T-helper 22 cell (primary cell): ENCODE data around the gene CDHR5.
A peak's percentile ranks its signal among the peaks of the same experiment; 100 is the strongest.

Experiments
- DNase-seq: peaks from one replicate; pipeline ENCODE4 v3.0.0-alpha.2; 2020; ENCODE audit warnings: low read depth

CDHR5 gene

DNA sequence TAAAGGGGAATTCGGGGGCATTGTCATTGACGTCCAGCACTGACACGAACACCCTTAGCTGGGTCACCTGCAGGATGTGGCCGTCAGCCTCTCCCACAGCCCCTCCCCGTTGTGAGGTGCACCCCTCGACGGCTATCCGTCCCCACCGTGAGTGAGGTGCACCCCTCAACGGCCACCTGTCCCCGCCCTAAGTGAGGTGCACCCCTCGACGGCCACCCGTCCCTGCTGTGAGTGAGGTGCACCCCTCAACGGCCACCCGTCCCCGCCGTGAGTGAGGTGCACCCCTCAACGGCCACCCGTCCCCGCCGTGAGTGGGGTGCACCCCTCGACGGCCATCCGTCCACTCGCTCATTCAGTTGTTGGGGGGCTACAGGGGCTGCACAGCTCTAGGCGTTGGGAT is 2.9 kb downstream of the CDHR5 start:
- DNase-seq = no peak

DNA sequence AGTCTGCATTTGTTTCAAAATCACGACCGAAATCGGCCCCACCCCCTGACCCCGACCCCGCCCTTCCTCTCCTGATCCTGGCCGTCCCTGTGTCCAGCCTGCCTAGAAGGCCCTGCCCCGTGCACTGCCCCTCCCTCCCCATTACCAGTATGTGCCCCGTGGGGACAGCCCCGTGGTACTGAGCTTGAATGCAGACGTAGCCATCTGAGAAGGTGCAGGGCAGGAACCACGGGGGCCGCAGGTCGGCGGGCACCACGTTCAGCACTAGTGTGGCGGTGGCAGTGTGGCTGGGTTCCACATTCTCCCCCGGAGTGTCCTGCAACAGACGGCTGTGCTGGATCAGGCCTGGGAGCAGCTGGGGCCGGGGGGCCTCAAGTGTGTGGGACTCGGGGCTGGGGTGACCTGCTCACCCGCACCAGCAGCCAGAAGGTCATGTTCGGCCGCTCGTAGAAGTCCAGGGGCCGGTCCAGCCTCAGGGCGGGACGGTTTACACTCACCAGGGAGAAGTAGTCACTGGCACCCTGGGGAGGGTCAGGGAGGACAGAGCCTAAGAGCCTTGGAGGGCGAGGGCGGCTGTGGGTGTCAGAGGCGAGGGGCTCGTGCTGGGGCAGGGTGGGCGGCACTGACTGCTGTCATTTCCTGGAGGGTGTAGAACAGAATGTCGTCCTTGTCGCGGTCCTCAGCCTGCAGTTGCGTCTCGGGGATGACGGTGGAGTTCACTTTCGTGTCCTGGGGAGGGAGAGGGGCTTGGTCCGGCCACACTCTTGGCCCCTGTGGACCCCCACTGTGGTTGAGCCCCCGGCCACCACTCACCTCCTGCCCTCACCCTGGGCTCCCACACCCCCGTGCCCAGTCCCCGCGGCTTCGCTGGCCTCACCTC is 3.6 kb downstream of the CDHR5 start:
- DNase-seq = no peak

DNA sequence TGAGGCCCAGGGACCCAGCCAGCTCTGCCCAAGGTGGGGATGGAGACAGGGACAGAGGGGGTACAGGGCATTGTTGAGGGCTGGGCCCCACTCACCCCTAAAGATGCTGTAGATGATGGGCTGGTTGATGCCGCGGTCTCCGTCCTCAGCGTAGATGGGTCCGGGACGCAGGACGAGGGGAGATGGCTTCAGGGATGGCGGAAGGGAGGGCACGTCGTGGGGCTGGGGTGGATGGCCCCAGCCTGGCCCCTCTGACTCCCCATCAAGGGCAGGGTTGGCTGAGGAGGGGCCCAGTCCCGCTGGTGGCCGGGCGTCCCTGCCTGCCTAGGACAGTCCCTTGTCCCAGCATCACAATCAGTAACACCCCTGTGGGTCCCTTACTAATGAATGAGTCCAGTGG is 4.6 kb downstream of the CDHR5 start:
- no peak for DNase-seq

DNA sequence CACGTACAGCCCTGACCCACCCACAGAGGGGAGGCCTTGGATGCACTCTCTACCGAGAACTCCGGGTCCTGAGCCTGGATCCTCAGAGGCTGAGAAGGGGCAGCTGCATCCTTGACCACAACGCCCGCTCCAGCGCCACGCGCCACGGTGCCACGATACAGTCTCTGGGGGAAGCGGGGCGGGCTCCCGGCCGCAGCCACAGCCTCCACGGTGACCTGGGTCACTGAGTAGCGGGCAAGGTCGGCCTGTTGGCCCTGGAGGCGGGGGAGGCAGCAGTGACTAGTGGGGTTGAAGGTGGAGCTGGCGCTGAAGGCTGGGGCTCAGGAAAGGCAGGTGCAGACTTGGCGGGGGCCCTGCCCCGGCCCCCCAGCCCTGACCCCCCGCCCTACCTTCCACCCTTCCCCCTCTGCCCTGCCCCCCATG is 5.1 kb downstream of the CDHR5 start:
- DNase-seq = no peak

DNA sequence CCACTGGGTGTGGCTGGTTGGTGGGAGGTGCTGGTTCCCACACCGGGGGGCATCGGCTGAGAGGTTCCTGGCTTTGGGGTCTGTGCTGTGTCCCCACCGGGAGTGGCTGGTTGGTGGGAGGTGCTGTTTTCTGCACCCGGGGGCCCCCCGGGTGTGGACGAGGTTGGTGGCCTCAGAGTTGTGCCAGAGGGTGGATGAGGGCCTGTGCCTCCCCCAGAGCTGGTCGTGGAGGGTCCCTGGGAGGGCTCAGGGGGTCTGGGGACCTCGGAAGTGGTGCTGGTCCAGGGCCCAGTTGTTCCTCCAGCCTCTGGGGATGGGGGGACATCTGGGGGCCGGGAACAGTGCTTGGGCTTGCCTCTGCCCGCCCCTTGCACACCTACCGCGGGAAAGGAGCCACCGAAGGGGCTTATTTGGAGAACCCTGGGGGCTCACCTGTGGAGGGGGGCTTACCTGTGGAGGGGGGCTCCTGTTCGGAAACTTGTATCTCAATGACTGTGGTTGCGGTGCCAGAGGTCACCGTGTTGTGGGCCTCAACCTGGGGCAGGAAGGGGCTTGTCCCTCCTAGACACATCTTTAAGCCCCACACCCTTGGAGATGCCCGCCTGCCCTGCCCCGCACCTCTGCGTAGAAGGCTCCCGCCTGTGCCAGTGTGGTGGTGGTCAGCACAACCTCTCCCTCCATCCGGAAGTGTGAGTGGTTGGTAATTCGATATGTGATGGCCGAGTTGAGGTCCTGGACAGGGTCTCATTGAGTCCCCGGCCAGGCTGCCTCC is 5.7 kb downstream of the CDHR5 start:
- no peak for DNase-seq

DNA sequence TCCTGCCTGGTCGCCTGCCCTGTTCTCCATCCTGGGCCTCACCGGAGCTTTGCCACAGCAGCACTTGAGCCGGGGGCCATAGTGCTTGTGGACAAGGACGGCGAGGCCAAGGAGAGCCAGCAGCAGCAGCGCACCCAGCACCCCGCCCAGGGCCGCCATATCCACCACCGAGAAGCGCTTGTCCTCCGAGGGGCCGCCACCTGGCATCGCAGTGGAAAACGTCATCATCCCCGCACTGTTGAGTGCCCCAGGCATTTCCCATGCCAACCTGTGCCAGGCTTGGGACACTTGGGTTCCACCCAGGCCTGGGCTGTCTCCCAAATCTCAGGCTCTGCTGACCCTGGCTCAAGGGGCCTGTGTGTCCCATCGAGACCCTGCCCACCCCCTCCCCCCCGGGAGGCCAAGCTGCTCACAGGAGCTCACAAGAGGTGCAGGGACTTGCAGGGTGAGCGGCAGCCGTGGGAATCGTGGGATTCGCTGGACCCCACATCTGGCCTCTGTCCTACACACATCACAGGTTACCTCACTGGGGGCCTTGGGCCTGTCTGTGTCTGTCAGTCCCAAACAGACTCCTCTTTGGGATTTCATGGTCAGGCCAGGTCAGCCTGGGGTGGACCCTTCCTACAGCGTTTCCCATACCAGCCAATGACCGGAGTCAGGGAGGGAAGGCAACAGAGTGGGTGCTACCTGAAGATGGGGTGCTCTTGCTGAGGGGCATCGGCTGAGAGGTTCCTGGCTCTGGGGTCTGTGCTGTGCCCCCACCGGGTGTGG is 6.7 kb downstream of the CDHR5 start:
- DNase-seq = no peak

DNA sequence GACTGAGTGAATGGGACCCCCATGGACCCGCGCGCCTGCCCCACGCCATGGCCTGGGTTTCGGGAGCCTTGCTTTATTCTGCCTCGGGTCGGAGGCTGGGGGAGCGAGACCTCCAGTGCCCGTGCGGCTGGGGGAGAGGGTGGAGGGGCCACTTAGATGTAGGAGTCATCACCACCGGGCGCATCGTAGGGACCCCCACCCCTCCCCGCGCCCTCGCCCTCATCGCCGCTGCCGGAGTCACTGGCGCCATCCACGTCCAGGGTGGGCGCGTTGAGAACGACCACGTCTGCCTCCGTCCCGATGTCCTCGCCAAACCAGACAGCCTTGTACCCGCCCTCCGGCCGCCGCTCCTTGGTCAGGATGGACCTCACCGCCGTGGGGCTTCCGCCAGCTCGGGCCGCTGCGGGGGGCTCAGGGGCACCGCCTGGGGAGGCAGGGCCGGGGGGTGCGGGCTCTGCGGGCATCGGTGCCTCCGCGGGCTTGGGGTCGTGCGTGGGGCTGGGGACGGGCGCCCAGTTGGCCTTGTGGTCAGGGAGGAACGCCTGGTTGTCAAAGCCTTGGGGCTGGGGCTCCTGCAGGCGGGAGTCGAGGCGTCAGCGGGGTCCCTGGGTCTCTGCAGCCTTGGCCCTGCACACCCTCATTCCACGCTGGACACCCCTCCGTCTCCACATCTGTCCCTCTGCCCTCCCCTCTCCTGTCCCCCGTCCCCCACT is 7.4 kb downstream of the CDHR5 start:
- DNase-seq = no peak

DNA sequence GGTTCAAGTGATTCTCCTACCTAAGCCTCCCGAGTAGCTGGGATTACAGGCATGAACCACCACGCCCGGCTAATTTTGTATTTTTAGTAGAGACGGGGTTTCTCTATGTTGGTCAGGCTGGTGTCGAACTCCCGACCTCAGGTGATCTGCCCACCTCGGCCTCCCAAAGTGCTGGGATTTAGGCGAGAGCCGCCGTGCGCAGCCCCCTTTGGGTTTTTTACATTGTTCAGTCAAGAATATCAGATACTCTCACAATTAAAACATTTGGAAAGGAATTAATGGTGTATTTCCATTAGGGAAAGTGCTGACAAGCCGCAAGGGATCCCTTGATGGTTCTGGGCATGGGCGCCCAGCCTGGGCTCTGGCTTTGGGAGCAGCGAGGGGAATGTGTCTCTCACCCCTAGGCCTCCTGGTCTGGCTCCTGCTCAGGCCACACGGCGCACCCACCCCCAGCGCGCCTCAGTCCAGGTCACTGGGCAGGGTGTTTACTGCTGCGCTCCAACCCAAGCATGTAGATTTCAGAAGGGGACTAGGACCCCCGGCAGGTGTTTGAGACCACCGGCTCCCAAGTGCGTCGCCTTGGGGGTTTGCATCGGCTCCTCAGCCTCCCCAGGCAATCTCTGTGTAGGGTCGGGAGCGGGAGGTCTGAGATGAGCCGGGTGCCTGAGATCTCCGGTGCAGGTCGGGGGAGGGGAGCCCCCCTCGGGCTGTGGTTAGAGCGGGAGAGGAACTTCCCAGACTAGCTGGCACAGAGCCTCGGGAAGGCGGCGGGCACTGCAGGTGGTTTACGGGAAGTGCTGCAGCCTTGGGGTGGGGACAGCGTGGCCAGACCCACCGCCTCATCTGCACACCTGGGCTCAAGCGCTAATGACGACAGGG is 8.2 kb downstream of the CDHR5 start:
- DNase-seq = no peak

DNA sequence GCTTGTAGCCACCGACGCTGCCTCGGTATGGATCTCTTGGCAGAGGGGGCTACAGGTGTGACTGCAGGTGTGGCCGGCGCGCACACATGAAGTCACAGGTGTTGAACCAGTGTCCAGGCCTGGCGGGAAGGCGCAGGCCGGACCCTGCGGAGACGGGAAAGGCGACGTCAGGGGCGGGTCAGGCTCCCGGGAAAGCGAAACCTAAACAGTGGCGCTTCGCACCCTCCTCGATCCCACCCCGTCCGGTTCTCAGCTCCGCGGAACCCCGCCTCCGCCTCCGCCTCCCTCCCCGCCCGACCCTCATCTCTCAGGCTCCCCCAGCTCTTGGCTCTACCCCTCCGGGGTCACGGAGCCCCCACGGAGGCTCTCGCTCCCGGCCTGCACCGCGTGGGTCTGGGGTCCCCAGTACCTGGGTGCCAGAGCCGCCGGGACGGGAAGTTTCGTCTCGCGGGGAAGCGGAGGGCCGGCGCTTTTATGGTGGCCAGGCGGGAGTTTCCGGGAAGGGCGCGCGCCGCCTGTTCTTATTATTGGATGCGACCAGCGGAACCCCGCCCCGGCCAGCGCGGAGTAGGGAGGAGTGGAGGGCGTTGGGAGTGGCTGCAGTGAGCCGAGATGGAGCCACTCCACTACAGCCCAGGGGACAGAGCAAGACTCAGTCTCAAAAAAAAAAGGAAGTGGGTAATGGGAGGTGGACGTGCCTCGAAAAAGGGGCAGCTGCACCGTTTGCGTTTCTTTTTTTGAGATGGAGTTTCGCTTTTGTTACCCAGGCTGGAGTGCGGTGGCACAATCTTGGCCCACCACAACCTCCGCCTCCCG is 9.0 kb downstream of the CDHR5 start, which contains the start of gene IRF7:
TSS of gene IRF7 (minus strand) at position 447 of the 816 bp plus-strand sequence. CDS start 586 bp downstream, outside the sequence.
- peak; percentile 85 for DNase-seq

DNA sequence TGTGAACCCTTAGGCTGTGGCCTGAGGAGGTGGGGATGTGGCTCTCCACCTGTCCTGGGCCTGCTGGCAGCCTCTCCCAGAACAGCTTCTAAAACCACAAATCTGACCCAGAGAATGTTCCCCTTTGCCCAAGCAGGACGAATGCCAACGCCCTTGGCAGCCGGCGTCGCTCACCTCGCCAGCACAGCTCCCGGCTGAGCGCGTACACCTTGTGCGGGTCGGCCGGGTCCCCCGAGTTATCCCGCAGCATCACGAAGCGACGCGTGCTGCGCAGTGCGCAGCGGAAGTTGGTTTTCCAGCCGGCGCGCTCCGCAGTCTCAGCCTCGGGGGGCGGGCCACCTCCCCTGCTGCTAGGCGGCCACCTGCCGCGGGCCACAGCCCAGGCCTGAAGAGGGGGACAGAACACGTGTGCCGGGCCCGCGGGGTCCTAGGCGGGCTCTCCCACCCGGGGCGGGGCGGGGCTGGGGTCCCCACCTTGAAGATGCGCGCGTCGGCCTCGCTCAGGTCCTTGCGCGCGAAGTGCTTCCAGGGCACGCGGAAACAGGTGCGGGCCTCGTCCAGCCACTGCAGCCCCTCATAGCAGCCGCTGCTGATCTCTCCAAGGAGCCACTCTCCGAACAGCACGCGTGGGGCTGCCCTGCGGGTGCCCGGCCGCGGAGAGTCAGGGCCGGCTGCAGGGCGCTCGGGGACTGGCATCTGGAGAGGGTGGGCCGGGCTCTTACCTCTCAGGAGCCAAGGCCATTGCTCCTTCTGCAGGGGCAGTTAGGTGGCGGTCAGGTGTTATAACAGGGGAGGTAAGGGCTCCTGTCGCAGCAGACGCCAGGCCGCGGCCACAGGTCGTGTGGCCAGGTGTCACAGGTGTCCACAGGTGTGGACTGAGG is 9.9 kb downstream of the CDHR5 start:
- no peak for DNase-seq

DNA sequence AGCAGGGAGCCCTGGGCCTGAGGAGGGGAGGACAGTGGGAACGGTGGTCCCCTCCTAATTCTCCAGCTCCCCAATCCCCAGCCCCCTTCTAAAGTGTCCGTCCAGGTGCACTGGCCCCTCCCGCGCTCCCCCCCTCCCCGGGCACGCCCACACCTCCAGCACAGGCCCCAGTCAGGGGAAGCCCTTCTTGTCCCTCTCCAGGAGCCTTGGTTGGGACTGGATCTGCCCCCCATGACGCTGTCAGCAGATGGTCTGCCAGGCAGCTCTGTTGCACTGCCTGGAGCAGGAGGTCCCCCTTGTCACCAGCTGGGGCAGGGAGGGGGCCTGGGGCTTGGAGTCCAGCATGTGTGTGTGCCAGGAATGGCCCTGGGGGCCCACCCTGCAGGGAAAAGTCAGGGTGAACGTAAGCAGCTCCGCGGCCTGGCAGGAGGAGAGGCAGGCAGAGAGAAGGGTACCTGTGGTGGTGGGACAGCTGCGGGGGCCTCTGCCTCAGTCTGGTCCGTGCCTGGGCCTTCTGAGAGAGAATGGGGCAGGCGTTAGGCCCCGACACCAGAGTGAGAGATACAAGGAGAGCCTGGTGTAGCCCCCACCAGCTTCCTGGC is 10.6 kb downstream of the CDHR5 start:
- no peak for DNase-seq

DNA sequence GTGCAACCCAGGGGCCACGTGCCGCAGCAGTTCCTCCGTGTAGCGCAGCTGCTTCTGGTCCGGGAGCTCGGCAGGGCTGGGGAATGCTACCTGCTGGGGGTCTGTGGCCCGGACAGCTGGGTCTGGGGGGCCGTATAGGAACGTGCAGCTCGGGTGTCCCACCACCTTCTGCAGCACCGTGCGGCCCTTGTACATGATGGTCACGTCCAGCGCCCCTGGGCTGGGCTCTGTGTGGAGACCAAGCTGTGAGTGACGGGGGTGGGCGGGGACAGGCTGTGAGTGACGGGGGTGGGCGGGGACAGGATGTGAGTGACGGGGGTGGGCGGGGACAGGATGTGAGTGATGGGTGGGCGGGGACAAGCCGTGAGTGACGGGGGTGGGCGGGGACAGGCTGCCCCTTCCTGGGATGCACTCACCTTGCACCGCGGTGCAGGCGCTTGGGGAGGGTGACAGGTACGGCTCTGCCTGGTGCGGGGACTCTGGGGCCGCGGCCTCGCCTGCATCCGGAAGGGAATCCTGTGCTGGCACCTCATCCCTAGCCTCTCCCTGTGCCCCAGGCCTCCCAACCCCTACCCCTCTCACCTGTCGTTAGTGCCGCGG is 11.3 kb downstream of the CDHR5 start:
- peak; percentile 84 for DNase-seq

DNA sequence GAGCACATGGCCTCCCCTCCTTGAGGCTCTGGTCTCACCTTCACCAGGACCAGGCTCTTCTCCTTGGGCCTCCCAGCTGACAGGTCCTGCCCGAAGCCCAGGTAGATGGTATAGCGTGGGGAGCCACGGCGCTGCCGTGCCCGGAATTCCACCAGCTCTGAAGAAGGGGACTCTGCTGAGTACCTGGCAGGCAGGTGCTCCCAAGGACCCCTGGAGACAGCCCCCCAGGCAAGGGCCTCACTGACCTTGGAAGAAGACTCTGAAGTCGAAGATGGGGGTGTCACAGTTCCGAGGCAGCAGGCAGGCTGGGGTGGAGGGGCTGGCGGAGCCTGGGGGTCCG is 11.8 kb downstream of the CDHR5 start:
- DNase-seq = no peak

DNA sequence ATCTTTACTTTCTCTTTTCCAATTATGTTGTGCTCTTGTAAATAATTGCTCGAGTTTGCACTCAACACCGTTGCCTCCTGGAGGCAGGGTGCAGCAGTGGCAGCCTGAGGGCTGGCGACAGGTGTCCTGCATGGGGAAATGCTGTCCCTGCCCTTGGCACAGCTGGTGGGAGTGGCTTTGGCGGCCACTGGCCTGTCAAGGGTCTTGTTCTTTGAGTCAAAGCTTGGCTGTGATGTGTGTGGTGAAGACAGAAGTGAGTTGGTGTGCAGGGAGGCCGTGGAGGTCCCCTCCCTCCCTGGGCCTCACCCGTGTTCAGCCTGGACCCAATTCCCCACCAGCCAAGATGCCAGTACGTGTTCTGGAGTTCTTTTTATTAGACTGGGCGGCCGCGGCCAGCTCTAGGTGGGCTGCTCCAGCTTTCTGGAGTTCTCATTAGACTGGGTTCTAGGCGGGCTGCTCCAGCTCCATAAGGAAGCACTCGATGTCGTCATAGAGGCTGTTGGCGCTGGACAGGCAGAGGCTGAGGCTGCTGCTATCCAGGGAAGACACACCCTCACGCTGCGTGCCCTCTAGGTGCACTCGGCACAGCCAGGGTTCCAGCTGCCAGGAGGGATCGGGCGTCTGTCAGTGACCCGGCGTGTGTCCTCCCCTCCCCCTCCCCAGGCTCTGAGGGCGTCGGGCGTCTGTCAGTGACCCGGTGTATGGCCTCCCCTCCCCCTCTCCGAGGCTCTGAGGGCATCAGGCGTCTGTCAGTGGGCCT is 12.4 kb downstream of the CDHR5 start:
- no peak for DNase-seq

DNA sequence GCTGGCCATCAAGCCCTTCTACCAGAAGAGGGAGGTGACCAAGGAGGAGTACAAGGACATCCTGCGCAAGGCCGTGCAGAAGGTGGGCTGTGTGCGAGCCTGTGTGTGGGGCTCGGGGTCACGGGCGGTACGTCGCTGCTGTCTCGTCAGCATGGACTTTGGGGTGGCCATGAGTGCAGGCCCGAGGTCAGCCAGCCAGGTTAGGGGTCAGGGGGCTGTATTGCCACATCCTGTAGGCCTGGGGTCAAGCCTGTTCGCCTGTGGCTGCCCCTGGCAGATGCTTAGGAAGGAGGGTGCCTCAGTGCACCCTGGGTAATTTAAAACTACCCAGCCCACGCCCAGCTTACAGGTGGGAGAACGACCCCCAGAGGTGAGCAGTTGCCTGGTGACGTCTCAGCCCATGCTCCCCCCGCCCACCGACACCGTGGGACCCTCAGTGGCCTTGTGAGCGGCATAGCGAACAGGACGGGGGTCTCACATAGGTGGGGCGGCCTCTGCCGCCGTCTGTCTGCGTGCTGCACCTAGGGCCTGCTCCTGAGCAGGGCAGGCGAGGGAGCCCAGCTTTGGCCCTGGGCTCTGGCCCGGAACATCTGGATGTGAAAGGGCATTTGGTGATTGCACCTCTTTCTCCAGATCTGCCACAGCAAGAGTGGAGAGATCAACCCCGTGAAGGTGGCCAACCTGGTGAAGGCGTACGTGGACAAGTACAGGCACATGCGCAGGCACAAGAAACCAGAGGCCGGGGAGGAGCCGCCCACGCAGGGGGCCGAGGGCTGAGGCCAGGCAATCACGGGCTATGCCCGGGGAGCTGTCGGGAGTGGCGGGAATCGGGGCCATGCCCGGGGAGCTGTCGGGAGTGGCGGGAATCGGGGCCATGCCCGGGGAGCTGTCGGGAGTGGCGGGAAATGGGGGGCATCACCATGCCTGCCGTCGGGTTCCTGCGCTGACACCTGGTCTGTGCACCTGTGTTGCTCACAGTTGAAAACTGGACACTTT is 13.5 kb downstream of the CDHR5 start:
- no peak for DNase-seq

DNA sequence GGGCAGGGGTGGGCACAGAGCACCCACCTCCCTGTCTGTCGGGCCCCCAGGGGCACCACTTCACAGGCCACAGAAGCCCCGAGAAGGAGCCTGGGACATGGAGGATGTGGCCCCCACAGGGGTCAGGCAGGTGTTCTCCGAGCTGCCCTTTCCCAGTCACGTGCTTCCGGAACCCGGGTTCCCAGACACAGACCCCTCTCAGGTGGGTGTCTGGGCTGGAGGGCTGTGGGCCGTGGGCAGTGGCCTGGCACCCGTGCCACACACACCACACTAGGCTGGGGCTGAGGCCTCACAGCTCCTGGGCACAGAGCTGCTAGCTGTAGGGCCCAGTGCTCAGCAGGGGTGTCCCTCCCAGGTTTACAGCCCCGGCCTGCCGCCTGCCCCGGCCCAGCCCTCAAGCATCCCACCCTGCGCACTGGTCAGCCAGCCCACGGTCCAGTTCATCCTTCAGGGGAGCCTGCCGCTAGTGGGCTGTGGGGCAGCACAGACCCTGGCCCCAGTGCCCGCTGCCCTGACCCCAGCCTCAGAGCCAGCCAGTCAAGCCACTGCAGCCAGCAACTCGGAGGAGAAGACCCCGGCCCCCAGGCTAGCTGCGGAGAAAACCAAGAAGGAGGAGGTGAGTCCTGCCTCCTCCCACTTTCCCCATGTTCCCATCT is 14.5 kb downstream of the CDHR5 start:
- no peak for DNase-seq
